Sigmoid colon (tissue), 4 donors: Measurements from ENCODE around the gene DOCK9.

Experiments used
- EP300 ChIP-seq, 4 donors: sonication (generic); formaldehyde crosslinking; IDR thresholded peaks; one replicate each; pipeline ENCODE4 v1.6.1; 2017; ENCODE audit warnings: antibody characterized with exemption in 4 of 4
- POLR2AphosphoS5 ChIP-seq, 4 donors: sonication (generic); formaldehyde crosslinking; IDR thresholded peaks; one replicate each; pipeline ENCODE4 v1.6.1; 2017; ENCODE audit warnings: antibody characterized with exemption in 4 of 4
- TF ChIP-seq, protein P1 (sequence below), 4 experiments: fragments of 450-650 bp in 3 of 4; fragments of 200-600 bp in 1 of 4; IDR thresholded peaks; one replicate each; pipeline ENCODE4 v1.5.1; 2016 to 2019; ENCODE audit warnings: antibody characterized with exemption in 4 of 4, mild to moderate bottlenecking in 3 of 4, moderate library complexity in 2 of 4

DNA sequence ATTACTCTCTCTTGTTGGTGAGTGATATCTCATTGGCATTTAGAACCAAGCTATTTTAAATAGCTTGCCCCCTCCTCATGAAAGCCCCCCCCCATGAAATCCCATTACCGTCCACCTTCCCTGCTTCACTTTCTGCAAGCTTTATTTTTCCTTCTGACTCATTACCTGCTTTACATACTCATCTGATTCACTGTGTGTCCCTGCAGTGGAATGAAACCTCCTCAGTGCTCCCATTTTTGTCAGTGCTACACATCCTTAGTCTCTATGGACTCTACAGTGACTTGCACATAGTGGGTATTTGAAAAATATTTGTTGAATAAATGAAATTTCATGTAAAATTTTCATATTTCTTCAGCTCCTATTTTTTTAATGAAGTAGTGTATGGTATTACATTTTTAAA, 62.3 kb downstream of the DOCK9 start:
- no peak for TF ChIP-seq POLR2AphosphoS5 (IDR thresholded peaks at IDR 0.05)
- TF ChIP-seq, protein P1, sequence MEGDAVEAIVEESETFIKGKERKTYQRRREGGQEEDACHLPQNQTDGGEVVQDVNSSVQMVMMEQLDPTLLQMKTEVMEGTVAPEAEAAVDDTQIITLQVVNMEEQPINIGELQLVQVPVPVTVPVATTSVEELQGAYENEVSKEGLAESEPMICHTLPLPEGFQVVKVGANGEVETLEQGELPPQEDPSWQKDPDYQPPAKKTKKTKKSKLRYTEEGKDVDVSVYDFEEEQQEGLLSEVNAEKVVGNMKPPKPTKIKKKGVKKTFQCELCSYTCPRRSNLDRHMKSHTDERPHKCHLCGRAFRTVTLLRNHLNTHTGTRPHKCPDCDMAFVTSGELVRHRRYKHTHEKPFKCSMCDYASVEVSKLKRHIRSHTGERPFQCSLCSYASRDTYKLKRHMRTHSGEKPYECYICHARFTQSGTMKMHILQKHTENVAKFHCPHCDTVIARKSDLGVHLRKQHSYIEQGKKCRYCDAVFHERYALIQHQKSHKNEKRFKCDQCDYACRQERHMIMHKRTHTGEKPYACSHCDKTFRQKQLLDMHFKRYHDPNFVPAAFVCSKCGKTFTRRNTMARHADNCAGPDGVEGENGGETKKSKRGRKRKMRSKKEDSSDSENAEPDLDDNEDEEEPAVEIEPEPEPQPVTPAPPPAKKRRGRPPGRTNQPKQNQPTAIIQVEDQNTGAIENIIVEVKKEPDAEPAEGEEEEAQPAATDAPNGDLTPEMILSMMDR (IDR thresholded peaks at IDR 0.05), result no peak
- TF ChIP-seq EP300 (IDR thresholded peaks at IDR 0.05), result no peak
